ENCODE data around the gene MANSC4. TPM values are rescaled to one million over a fixed set of nuclear protein-coding genes. Genes with fewer than 3 reads are reported as not detected.
"Not testable (repeated sequence)": the region's sequence is repeated elsewhere in the genome, so short reads cannot be mapped to it uniquely, and the experiment has no call there.

MANSC4 gene
- total RNA-seq, 1 experiment from 2014 or later = not detected

GRCh38 chr12:27769142-27769673 lies 10.8 kb downstream of the MANSC4 start:
- DNase-seq (ENCODE audit: low spot score) = no peak
- in situ Hi-C loops (cut with HindIII; ENCODE audit: low sequenced_read_pairs) = no loop called here

- in situ Hi-C loops (cut with HindIII; ENCODE audit: low sequenced_read_pairs) = no loop called here
- DNase-seq (ENCODE audit: low spot score) = no peak
These were observed 13.4 kb downstream of the MANSC4 start for GRCh38 chr12:27766587-27766986.

DNA sequence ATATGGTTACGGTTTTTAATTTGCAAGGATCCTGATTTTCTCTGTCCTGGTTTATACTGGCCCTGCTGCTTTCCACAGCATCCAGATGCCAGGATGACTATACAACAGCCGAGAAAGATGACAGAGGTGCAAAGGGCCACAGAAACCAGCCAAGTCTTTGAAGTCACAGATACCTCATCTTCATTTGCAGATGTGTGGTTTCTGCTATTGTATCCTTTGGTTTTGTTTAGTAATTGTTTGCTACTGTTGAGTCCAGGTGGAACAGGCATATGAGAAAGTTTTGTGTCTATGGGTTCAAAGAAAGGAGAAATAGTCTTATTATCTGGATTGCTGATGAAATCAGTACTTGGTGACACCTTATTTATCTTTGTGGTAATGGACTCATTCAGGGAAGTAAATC lies 17.3 kb downstream of the MANSC4 start:
- in situ Hi-C loops (cut with HindIII; ENCODE audit: low sequenced_read_pairs) = no loop called here

GRCh38 chr12:27756670-27757195 lies 23.3 kb downstream of the MANSC4 start:
- in situ Hi-C loops (cut with HindIII; ENCODE audit: low sequenced_read_pairs) = no loop called here
- DNase-seq (ENCODE audit: low spot score) = no peak

More for the DNA sequence above, 17.3 kb downstream of the MANSC4 start:
- no peak for DNase-seq (ENCODE audit: low spot score)

DNA sequence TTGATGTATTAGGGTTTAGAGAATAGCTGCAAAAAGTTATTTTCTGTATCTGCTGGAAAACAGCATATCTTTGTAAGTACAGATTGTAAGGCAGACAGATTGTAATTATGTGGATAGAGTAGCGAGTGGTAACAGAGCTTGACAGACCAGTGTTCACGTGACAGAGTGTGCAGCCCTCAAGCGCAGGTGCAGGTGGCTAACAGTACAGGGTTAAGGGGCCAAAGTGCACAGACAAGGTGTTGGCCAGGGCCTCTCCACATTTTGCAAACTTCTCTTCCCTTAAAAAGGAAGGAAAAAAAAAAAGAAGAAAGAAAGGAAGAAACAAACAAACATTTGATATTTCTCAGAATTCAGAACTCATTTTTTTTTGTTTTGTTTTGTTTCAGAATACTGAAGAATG lies 25.2 kb downstream of the MANSC4 start:
- no peak for DNase-seq (ENCODE audit: low spot score)
- in situ Hi-C loops (cut with HindIII; ENCODE audit: low sequenced_read_pairs) = no loop called here

DNA sequence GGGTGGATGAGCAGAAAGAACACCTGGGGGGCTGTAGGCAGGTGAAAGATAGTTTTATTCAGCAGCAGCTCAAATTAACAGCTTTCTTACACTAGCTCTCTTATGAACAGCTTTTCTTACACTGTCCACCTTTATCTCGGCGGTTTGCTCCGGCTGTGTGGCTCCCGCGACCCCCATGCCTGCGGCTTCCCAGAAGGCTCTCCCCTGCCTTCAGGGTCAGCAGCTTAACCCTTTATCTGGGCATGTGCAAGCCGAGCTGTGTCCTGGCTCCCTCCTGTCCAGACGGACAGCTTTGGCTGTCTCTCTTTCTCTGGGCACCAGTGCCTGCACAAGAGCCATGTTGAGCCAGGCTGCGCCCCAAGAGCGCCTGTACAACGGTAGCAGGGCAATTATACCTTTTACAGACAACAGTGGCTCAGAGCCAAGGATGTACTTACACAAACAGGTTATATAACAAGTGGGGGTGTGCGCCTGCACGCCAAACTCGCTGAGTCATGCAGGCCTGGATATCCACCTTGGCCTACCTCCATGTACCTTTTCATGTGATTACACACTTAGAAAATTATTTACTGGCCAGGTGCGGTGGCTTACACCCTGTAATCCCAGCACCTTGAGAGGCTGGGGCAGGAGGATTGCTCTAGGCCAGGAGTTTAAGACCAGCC lies 28.5 kb downstream of the MANSC4 start:
- DNase-seq (ENCODE audit: low spot score) = peak; percentile 62
- in situ Hi-C loops (cut with HindIII; ENCODE audit: low sequenced_read_pairs) = no loop called here

- in situ Hi-C loops (cut with HindIII; ENCODE audit: low sequenced_read_pairs) = no loop called here
- peak; percentile 13 for DNase-seq (ENCODE audit: low spot score)
These were observed 32.8 kb downstream of the MANSC4 start for GRCh38 chr12:27747111-27747820.

DNA sequence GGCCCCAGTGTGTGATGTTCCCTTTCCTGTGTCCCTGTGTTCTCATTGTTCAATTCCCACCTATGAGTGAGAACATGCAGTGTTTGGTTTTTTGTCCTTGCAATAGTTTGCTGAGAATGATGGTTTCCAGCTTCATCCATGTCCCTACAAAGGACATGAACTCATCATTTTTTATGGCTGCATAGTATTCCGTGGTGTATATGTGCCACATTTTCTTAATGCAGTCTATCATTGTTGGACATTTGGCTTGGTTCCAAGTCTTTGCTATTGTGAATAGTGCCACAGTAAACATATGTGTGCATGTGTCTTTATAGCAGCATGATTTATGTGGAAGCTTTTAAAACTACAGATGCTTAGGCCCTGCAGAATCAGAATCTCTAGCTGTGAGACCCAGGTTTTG lies 34.3 kb downstream of the MANSC4 start:
- DNase-seq (ENCODE audit: low spot score); in situ Hi-C loops (cut with HindIII; ENCODE audit: low sequenced_read_pairs): not testable (repeated sequence)

DNA sequence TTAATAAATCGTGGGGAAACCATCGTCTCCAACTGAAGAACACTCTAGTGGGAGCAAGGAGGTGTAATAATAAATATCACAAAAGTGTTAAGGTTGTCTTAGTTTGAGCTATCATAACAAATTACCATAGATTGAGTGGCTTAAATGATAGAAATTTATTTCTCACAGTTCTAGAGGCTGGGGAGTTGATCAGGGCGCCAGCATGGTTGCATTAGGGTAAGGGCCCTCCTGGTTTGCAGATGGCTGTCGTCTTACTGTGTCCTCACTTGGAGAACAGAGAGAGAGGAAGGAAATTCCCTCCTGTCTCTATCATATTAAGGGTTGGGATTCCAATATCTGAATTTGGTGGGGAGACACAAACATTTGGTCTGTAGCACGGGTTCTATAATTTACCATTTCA lies 36.4 kb downstream of the MANSC4 start:
- in situ Hi-C loops (cut with HindIII; ENCODE audit: low sequenced_read_pairs) = no loop called here
- DNase-seq (ENCODE audit: low spot score) = no peak

- in situ Hi-C loops (cut with HindIII; ENCODE audit: low sequenced_read_pairs); DNase-seq (ENCODE audit: low spot score): not testable (repeated sequence)
These were observed 45.7 kb downstream of the MANSC4 start for GRCh38 chr12:27734321-27734720.

DNA sequence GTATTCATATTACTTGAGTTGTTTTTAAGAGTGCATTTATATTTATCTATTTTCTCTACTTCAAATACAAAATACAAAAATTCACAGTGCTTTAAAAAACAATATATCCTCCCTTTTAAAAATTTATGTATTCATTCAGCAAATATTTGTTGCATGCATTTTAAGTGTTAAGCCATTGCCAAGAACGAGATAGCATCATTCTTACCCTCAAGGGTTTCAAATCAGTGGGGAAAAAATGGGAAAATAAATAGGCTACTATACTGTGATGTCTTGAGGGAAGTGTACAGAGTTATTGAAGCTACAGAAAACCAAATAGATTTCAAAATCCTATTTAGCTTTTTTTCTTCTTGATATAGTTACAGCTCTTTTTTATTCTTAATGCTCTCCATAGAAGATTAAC lies 46.2 kb downstream of the MANSC4 start:
- no peak for DNase-seq (ENCODE audit: low spot score)
- in situ Hi-C loops (cut with HindIII; ENCODE audit: low sequenced_read_pairs) = no loop called here

DNA sequence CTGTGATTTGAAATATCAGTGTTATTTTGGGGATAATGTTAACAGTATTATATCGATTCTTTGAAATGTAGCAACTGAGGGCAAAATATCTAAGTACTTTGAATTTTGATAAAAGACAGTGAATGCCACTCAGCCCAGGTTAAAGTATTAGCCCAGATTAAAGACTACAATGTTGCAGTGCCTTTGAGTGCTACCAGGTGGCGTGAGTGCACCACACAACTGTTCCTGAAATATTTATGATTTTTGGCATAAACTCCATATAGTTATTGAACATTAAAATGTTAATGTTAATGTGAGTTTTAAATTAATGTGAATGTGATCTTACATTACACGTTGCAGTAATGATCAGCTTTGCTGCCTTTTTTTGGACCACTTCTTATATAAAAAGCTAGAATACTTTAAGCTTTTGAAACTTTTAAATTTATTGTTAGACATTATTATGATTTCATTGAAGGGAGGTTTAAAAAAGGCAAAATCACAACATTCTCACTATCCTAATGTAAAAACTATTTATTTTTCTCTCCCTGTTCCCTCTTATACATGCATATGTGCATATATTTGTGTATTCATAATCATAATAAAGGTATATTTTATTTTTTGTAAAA lies 46.9 kb downstream of the MANSC4 start:
- in situ Hi-C loops (cut with HindIII; ENCODE audit: low sequenced_read_pairs) = no loop called here
- peak; percentile 34 for DNase-seq (ENCODE audit: low spot score)

DNA sequence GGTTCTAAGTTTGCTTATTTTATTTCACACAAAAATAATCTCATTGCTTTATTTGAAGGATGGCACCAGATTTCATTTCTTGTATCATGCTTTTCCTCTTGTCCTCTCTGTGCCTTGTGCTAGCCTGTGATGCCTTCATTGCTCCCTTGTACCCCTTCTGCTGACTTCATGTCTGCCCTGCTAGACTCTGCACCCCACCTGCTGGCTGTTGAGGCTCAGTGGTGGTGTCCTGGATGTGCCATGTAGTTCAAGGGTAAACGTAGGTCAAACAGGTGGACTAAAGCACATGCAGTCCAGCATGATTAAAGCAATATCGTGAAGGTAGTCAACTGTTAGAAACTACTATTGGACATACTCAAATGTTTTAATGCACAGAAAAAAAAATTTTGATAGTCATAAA lies 47.8 kb downstream of the MANSC4 start:
- in situ Hi-C loops (cut with HindIII; ENCODE audit: low sequenced_read_pairs) = no loop called here
- no peak for DNase-seq (ENCODE audit: low spot score)

DNA sequence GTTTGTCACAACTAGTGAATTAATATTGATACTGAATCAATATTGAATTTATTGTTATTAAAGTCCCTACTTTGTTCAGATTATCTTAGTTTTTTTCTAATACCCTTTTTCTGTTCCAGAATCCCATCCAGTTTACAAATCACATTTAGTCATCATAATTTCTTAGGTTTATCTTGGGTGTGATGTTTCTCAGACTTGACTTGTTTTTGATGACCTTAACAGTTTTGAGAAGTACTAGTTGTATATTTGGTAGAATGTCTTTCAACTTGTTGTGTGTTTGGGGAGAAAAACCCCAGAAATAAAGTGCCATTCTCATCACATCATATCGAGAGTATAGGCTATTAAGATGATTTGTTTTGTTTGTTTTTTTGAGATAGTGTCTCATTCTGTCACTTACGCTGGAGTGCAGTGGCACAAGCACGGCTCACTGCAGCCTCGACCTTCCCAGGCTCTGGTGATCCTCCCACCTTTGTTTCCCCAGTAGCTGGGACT lies 49.9 kb downstream of the MANSC4 start:
- no peak for DNase-seq (ENCODE audit: low spot score)
- in situ Hi-C loops (cut with HindIII; ENCODE audit: low sequenced_read_pairs) = no loop called here

- in situ Hi-C loops (cut with HindIII; ENCODE audit: low sequenced_read_pairs) = no loop called here
- no peak for DNase-seq (ENCODE audit: low spot score)
These were observed 56.8 kb downstream of the MANSC4 start for GRCh38 chr12:27723212-27723611.

Other genes starting within 250 kb of the MANSC4 start
- gene REP15, start 83.8 kb downstream of the MANSC4 start, total RNA-seq (2014; rRNA removed; shearing (Covaris generic)) = 0.54 TPM in 1 of 2 replicates, not detected in the other
- gene MRPS35, start 69.4 kb downstream of the MANSC4 start, total RNA-seq (2014; rRNA removed; shearing (Covaris generic)) = 61.4 and 72.5 TPM in 2 replicates
- 6.5 and 15.1 TPM in 2 replicates for gene KLHL42, start within 50 bp of the MANSC4 start, total RNA-seq (2014; rRNA removed; shearing (Covaris generic))
- gene PTHLH, start 192.5 kb upstream of the MANSC4 start, total RNA-seq (2014; rRNA removed; shearing (Covaris generic)) = not detected in 2 replicates